Head of caudate nucleus (tissue), 42 donors: ENCODE measurements around the gene FGFR1OP2.
"Not testable (repeated sequence)": the region's sequence is repeated elsewhere in the genome, so short reads cannot be mapped to it uniquely, and the experiment has no call there.

ENCODE experiments used
- DNase-seq, 42 donors: peaks; one replicate each; pipeline versions ENCODE4 v3.0.0 to v3.0.0-alpha.2; 2020 to 2021; ENCODE audit warnings: mixed read lengths in 7 of 42
- intact Hi-C: fragments of 100-400 bp; cut with DNase I; formaldehyde crosslinking; loops from one replicate; pipeline ENCODE4 v1.15.0; 2022

Gene FGFR1OP2

DNA sequence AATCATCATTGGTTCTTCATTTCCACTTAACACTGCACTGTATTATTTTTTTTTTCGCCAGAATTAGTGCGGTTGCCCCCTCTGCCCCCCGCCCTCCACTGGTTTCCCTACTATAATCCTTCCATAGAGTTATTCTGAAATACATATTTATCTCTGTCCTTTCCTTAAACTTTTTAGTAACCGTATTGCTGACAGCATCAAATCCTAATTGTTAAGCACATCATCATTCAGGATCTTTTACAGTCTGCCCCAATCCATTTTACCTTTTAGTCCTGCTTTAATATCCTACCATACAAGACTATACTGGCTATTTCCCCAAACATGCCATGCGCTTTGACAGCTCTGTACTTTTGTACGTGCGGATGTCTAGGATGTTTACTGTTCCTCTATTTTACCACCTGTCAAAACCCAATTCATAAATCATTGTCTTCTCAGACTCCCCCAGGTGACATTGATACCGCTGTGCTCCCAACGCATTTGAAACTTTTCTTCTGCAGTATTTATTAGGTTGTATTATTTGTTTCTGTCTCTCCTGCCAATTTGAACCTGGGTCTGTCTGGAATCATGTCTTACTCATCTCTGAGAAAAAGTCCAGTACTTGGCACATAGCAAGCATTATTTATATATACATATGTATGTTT lies 1.0 kb downstream of the FGFR1OP2 start:
- intact Hi-C loops = loop anchor here (2.0 to 10.0 kb wide), 2 partner anchors 75 to 85 kb away; partner anchors contain the start of gene TM7SF3
- no peak for DNase-seq

DNA sequence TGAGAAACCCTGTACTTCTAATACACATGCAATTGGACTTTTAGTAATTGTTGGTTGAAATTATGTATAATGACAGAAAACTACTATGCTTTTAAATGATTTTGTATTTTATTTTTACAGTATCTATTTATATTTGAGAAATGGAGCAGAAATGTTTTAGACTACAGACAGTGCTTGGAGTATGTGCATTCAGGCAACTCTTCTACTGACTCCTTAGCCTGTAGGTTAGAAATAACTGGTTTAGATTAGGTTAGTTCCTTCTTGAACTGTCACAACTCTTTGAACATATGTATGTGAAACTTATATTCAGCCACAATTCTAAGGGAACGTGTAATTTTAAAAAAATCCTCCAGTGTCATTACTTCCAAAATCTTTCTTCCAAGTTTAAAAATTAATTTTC lies 1.7 kb downstream of the FGFR1OP2 start:
- intact Hi-C loops = loop anchor here (2.0 to 10.0 kb wide), 2 partner anchors 75 to 85 kb away; partner anchors contain the start of gene TM7SF3
- no peak for DNase-seq

DNA sequence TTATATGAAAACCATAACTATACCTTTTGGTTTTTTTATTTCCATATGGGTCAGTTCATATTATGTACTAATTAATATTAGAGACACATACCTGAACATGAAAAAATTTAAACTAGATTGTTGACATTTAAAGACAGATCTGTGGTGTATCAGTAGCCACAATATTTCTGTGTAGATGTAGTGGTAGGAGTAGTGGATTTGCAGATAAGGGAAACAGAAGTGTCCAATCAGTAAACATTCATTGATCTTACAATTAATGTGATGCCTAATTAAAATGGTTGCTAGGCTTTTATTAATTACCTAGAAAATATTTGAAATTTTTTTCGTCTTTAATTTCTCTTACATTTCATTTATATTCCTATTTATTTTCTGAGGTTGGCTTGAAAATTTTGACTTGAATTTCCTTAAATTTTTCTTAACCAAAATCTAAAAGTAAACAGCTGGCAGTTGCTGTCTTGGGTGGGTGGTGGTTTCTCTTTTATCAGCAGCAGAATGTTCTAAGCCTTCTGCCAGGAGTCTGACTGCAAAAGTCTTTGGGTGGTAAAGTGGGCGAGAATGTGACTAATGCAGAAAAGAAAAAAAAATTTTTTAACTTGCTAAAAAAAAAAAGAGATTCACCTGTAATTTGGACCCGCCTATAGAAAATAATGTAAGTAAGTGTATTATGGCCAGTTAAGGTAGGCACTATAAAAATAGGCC lies 2.4 kb downstream of the FGFR1OP2 start:
- intact Hi-C loops = no loop called here
- DNase-seq = peak in 14 of 42 donors; percentile 11 to 76 (median 40)

- no peak for DNase-seq
- intact Hi-C loops = no loop called here
These were observed 2.9 kb downstream of the FGFR1OP2 start for GRCh38 chr12:26941215-26941594.

GRCh38 chr12:26948309-26948708 lies 10.0 kb downstream of the FGFR1OP2 start:
- intact Hi-C loops = no loop called here
- no peak for DNase-seq

- DNase-seq = peak in 2 of 42 donors; percentile 9 to 49
- intact Hi-C loops = no loop called here
These were observed 15.2 kb downstream of the FGFR1OP2 start for GRCh38 chr12:26953447-26953846.

DNA sequence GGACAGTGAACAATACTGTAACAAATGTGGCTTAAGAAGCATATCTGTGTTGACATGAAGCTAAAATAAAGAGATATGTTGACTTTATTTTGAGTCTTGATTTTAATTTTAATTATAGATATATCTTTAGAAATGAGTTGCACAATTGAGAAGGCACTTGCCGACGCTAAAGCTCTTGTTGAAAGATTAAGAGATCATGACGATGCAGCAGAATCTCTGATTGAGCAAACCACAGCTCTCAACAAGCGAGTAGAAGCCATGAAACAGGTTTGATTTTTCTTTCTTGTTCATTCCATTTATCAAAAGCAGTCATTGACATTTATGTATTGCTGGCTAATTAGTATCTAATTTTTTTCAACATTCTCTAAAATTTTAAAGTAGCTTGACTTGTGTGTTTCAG lies 15.8 kb downstream of the FGFR1OP2 start:
- intact Hi-C loops = no loop called here
- DNase-seq = no peak

DNA sequence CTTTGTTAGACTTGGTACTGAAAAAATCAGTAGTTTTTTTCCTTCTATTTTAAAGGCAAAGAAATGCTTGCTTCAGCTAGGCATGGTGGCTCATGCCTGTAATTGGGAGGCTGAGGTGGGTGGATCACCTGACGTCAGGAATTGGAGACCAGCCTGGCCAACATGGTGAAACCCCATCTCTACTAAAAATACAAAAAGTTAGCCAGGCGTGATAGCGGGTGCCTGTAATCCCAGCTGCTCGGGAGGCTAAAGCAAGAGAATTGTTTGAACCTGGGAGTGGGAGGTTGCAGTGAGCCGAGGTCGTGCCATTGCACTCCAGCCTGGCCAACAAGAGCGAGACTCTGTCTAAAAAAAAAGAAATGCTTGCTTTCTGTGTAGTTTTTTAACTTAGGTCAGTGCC lies 23.1 kb downstream of the FGFR1OP2 start:
- intact Hi-C loops, DNase-seq: not testable (repeated sequence)

DNA sequence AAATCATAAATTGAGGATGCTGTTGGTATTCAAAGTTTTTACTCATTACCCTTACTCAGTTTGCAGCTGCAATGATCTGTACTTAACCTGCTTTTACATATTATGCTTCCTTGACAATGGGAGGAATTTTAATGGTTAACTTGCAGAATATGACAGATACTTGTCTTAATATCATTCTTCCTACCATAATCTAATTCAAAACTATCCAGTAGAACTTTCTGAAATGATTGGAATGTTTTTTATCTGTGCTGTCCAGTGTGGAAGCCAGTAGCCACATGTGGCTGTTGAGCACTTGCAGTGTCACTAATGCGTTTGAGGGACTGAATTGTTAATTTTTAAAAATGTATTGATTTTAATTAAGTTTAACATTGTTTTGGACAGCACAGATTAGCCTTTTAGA lies 23.5 kb downstream of the FGFR1OP2 start:
- intact Hi-C loops = no loop called here
- DNase-seq = no peak

DNA sequence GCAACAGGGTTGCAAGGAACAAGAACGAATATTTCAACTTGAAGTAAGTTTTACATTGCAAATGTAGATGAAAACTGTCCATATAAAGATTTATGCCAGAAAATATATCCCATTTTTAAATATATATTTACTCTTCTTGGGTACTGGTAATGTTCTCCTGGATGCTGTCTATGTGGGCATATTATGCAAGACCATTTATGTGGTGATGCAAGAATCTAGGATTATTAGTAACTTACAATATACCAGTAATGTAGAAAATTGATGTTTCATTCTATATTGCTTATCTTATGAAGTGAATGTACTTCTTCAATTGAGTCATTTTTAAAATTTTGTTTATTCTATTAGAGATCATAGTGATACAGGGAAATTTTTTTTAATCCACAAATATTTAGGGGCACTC lies 25.1 kb downstream of the FGFR1OP2 start:
- intact Hi-C loops = no loop called here
- no peak for DNase-seq

DNA sequence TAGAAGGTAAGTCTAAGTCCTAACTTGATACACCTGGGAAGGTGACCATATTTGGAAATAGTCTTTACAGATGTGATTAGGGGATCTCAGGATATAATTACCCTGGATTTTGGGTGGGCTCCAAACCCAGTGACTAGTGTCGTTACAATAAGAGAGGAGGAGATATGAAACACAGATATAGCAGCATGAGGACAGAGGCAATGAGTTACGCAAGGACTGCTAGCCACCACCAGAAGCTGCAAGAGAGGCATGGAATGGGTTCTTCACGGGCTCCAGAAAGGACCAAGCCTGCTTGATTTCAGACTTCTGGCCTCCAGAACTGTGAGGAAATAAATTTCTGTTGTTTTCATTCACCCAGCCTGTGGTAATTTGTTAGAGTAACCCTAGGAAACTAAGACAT lies 28.6 kb downstream of the FGFR1OP2 start:
- intact Hi-C loops = no loop called here

GRCh38 chr12:26970136-26970535 lies 31.9 kb downstream of the FGFR1OP2 start:
- intact Hi-C loops = no loop called here
- DNase-seq = no peak

More for the DNA sequence above, 28.6 kb downstream of the FGFR1OP2 start:
- no peak for DNase-seq

DNA sequence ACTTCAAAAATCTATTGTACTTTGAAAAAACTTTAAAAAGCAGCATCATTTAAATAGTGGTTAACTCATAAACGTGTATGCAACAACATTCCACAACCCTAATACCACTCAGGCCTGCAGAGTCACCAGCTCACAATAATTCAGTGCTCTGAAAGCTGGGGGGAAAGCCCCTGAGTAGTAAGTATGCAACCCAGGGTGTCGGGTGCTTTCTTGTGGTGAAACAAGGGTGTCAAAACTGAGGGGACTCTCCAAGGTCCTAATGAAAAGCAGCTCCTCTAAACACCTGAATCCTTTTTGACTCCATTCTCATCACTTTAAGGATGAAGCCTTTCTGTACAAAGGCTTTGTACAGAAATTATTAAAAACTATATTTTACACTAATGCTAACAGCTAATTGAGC lies 33.7 kb downstream of the FGFR1OP2 start:
- intact Hi-C loops = no loop called here
- DNase-seq = no peak

GRCh38 chr12:26976687-26977086 lies 38.4 kb downstream of the FGFR1OP2 start:
- intact Hi-C loops = no loop called here
- DNase-seq = no peak

GRCh38 chr12:26978801-26979200 lies 40.5 kb downstream of the FGFR1OP2 start:
- DNase-seq = peak in 2 of 42 donors; percentile 19 to 31
- intact Hi-C loops = no loop called here

GRCh38 chr12:26979733-26980132 lies 41.5 kb downstream of the FGFR1OP2 start:
- intact Hi-C loops = no loop called here
- peak in 1 of 42 donors; percentile 3 for DNase-seq

DNA sequence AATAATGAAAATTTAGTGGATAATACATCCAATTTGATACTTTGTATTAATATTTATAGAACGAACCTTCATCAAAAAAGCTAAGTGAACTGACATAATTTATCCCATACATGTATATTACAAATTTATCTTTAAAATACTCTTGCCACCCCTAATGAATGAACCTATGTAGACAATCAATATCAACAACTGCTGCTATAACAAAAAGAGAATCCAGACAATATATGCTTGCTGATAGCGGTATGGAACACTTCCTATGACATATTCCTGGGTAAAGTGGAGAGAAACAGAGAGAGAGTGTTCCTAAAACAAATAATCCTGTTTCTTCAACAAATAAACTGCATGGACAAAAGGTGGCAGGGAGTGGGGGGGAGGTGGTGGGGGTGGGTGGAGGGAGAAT lies 44.6 kb downstream of the FGFR1OP2 start:
- intact Hi-C loops = no loop called here

DNA sequence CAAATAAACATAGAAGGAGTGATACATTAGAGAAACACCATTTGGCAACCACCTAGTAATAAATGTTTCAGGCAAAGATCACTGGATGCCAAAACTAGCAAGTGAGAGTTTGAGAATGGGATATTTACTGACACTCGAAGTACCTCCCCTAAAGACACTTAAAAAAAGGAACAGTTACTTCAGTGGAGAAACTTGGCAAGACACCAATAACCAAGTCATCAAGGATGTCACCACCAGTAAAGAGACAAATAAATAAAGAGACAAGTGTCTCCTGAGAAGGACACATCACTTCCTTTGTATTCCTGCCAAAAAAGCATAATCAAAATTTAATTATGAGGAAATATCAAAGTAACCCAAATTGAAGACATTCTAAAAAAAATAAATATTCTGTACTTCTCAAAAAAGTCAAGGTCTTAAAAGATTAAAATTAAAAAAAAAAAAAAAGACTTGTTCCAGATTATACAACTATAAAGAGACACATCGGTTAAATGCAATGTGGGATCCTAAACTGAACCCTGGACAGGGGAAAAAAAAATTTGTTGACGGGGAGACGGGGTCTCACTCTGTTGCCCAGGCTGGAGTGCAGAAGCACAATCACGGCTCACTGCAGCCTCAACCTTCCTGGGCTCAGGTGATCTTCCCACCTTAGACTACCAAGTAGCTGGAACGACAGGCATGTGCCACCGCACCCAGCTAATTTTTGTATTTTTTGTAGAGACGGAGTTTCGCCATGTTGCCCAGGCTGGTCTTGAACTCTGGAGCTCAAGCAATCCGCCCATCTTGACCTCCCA lies 49.6 kb downstream of the FGFR1OP2 start:
- DNase-seq = no peak
- intact Hi-C loops = no loop called here

More for the DNA sequence above, 44.6 kb downstream of the FGFR1OP2 start:
- DNase-seq = no peak

DNA sequence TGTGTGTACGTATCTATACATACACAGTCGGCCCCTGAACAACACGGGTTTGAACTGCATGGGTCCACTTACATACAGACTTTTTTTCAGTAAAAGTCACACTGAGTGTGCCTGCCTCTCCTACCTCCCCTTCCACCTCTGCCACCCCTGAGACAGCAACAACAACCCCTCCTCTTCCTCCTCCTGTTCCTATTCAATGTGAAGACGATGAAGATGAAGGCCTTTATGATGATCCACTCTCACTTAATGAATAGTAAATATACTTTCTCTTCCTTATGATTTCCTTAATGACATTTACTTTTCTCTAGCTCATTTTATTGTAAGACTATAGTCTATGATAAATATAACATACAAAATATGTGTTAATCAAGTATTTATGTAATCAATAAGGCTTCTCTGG lies 50.4 kb downstream of the FGFR1OP2 start:
- DNase-seq = no peak

DNA sequence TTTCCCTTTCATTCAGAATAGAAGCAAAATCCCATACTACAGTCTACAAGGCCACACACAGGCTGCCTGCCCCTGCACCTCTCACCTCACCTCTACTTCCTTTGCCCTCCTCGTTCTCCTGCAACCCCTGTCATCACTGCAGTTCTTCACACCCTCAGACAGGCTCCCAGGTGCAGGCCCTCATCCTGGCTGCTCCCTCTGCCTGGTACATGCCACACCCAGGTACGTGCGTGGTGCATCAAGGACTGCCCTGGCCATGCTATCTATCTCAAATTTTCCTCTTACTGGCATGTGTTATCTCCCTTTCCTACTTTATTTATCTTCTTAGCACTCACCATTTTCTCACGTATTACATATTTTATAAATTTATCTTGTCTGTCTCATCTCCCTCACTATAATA lies 51.6 kb downstream of the FGFR1OP2 start:
- intact Hi-C loops = no loop called here
- DNase-seq = no peak

More for the DNA sequence above, 50.4 kb downstream of the FGFR1OP2 start:
- intact Hi-C loops = no loop called here
